HepG2 (cell line): ENCODE data around the gene NTN4. TPM values are rescaled to one million over a fixed set of nuclear protein-coding genes. Genes with fewer than 3 reads are reported as not detected.

Source experiments
- ATAC-seq: fragments of 200-7000 bp; cut with Tn5 transposase; 3 replicates; pipeline ENCODE4 v1.9.1; 2020; ENCODE audit warnings: mild to moderate bottlenecking, moderate library complexity
- BruUV-seq: library from RNA; stranded (reverse); fragments of 400-500 nt; replicated peaks from 2 replicates; lab custom pipeline; 2021; lab: Mats Ljungman, UMichigan
- CTCF ChIA-PET: fragments of 300-600 bp; formaldehyde crosslinking; extraction: SDS; loops from one replicate; lab custom pipeline; 2021; ENCODE audit warnings: low total read pairs, inconsistent platforms, low intra/inter-chr PET ratio; lab: Yijun Ruan, JAX
- POLR2A ChIA-PET: fragments of 350-600 bp; sonication (Branson Sonifier 250); formaldehyde crosslinking; loops from one replicate; lab custom pipeline; 2020; ENCODE audit warnings: antibody characterized with exemption, inconsistent platforms; lab: Yijun Ruan, JAX
- DNase-seq: peaks from one replicate; pipeline ENCODE4 v3.0.0-alpha.2; 2015; ENCODE audit warnings: low spot score
- FAIRE-seq: peaks from 3 replicates; lab custom pipeline; 2011; peaks lifted over from hg19 to GRCh38; lab: Jason Lieb, UNC
- H2AFZ ChIP-seq: one replicate; pipeline ENCODE4 v1.6.1; 2011; ENCODE audit warnings: low read length, inconsistent platforms
- H3K27ac ChIP-seq: fragments of 300-600 bp; 3 replicates; pipeline ENCODE4 v1.8.0; 2011; ENCODE audit warnings: mixed run types, mild to moderate bottlenecking, mixed read lengths, low read length, inconsistent platforms; ENCODE audit not compliant: insufficient read depth; ENCODE audit errors: extremely low read length
- H3K27me3 ChIP-seq, 2 experiments: fragments of 200-600 bp in 1 of 2; 2 replicates in 1 of 2; 3 replicates in 1 of 2; pipeline versions ENCODE4 v1.6.0 to v1.8.0; 2011; ENCODE audit warnings: low read length in 2 of 2, mild to moderate bottlenecking in 2 of 2, moderate library complexity in 2 of 2, inconsistent platforms in 1 of 2; ENCODE audit not compliant: insufficient read depth in 2 of 2, control insufficient read depth in 1 of 2
- H3K36me3 ChIP-seq, 2 experiments: fragments of 200-600 bp in 1 of 2; replicated peaks in 1 of 2; 2 replicates in 1 of 2; 3 replicates in 1 of 2; pipeline versions ENCODE4 v1.5.1 to v1.8.0; 2011; ENCODE audit warnings: low read length in 2 of 2, inconsistent platforms in 1 of 2; ENCODE audit not compliant: insufficient read depth in 2 of 2, control insufficient read depth in 1 of 2
- H3K4me1 ChIP-seq: 2 replicates; pipeline ENCODE4 v1.5.1; 2012; ENCODE audit warnings: low read length, inconsistent platforms; ENCODE audit not compliant: insufficient read depth
- H3K4me2 ChIP-seq: 2 replicates; pipeline ENCODE4 v1.6.0; 2011; ENCODE audit warnings: low read depth, low read length, inconsistent platforms
- H3K4me3 ChIP-seq, 3 experiments: fragments of 200-600 bp in 1 of 3; sonication (generic), shearing (Covaris generic) in 1 of 3; replicated peaks in 1 of 3; 2 replicates each; pipeline ENCODE4 v1.5.1; 2011 to 2016; ENCODE audit warnings: low read length in 3 of 3, inconsistent platforms in 2 of 3, low read depth in 2 of 3, mild to moderate bottlenecking in 2 of 3, control low read depth in 1 of 3, mixed read lengths in 1 of 3; ENCODE audit not compliant: insufficient read depth in 1 of 3
- H3K79me2 ChIP-seq: one replicate; pipeline ENCODE4 v1.6.1; 2011; ENCODE audit warnings: low read length, inconsistent platforms; ENCODE audit not compliant: insufficient read depth
- H3K9ac ChIP-seq: 2 replicates; pipeline ENCODE4 v1.6.0; 2011; ENCODE audit warnings: mild to moderate bottlenecking, low read depth, low read length, inconsistent platforms; ENCODE audit not compliant: insufficient read depth
- H3K9me3 ChIP-seq: 2 replicates; pipeline ENCODE4 v1.5.1; 2012; ENCODE audit warnings: mild to moderate bottlenecking, low read length
- H4K20me1 ChIP-seq: 2 replicates; pipeline ENCODE4 v1.6.0; 2011; ENCODE audit warnings: inconsistent platforms, mild to moderate bottlenecking, low read length, moderate library complexity; ENCODE audit not compliant: insufficient read depth
- CTCF ChIP-seq: sonication (generic); formaldehyde crosslinking; IDR thresholded peaks from 2 replicates; pipeline ENCODE4 v1.5.0; 2020; ENCODE audit warnings: mild to moderate bottlenecking, missing genetic modification reagents, moderate library complexity
- FUBP1 ChIP-seq: sonication (generic); formaldehyde crosslinking; IDR thresholded peaks from 2 replicates; pipeline ENCODE4 v1.5.1; 2020; ENCODE audit warnings: missing genetic modification reagents, mild to moderate bottlenecking, borderline replicate concordance
- GABPA ChIP-seq, 2 experiments: IDR thresholded peaks; 2 replicates each; pipeline ENCODE4 v1.6.1; 2011 to 2016; ENCODE audit warnings: low read depth in 2 of 2, low read length in 1 of 2, missing biosample characterization in 1 of 2, missing genetic modification characterization in 1 of 2
- GMEB2 ChIP-seq: IDR thresholded peaks from 2 replicates; pipeline ENCODE4 v1.6.1; 2016; ENCODE audit warnings: missing biosample characterization, missing genetic modification reagents, low read depth
- MAF1 ChIP-seq: sonication (generic); formaldehyde crosslinking; IDR thresholded peaks from 2 replicates; pipeline ENCODE4 v1.5.0; 2020; ENCODE audit warnings: missing genetic modification reagents, borderline replicate concordance
- MATR3 ChIP-seq: sonication (generic); formaldehyde crosslinking; IDR thresholded peaks from 2 replicates; pipeline ENCODE4 v1.4.0; 2020; ENCODE audit warnings: missing genetic modification reagents
- MTF2 ChIP-seq: sonication (generic); formaldehyde crosslinking; IDR thresholded peaks from 2 replicates; pipeline ENCODE4 v1.5.0; 2020; ENCODE audit warnings: missing genetic modification reagents, borderline replicate concordance
- MXI1 ChIP-seq: IDR thresholded peaks from 3 replicates; pipeline ENCODE4 v1.6.1; 2012; ENCODE audit warnings: low read depth, low read length, inconsistent platforms, borderline replicate concordance
- NFRKB ChIP-seq: fragments of 450-650 bp; IDR thresholded peaks from 2 replicates; pipeline ENCODE4 v1.6.1; 2017
- NRL ChIP-seq: sonication (generic); formaldehyde crosslinking; IDR thresholded peaks from 2 replicates; pipeline ENCODE4 v1.5.0; 2020; ENCODE audit warnings: missing genetic modification reagents, mild to moderate bottlenecking, moderate library complexity, borderline replicate concordance
- TBP ChIP-seq: sonication (generic); formaldehyde crosslinking; IDR thresholded peaks from 2 replicates; pipeline ENCODE4 v1.5.0; 2020; ENCODE audit warnings: missing genetic modification reagents
- ZFP91 ChIP-seq: sonication (generic); formaldehyde crosslinking; IDR thresholded peaks from 2 replicates; pipeline ENCODE4 v1.9.0; 2022; ENCODE audit warnings: missing genetic modification reagents, mild to moderate bottlenecking, borderline replicate concordance
- ZKSCAN1 ChIP-seq: fragments of 150-350 bp; IDR thresholded peaks from 2 replicates; pipeline ENCODE4 v1.6.1; 2014; ENCODE audit warnings: low read length
- ZNF160 ChIP-seq: sonication (generic); formaldehyde crosslinking; IDR thresholded peaks from 2 replicates; pipeline ENCODE4 v1.8.0; 2022; ENCODE audit warnings: mild to moderate bottlenecking, inconsistent platforms, missing genetic modification reagents
- ZNF24 ChIP-seq: fragments of 450-650 bp; IDR thresholded peaks from 2 replicates; pipeline ENCODE4 v1.6.1; 2017; ENCODE audit warnings: antibody characterized with exemption, mild to moderate bottlenecking
- ZNF770 ChIP-seq: sonication (generic); formaldehyde crosslinking; IDR thresholded peaks from 2 replicates; pipeline ENCODE4 v1.5.0; 2020; ENCODE audit warnings: mild to moderate bottlenecking, missing genetic modification reagents
- ZNF780A ChIP-seq: sonication (generic); formaldehyde crosslinking; IDR thresholded peaks from 2 replicates; pipeline ENCODE4 v1.8.0; 2022; ENCODE audit warnings: mild to moderate bottlenecking, missing genetic modification reagents, moderate library complexity
- WGBS: methylation state at CpG from one replicate; pipeline ENCODE4 v1.1.6; 2017; ENCODE audit warnings: low lambda C conversion rate; 5-methylcytosine and 5-hydroxymethylcytosine counted together
- in situ Hi-C: cut with HindIII; loops from 2 replicates; pipeline ENCODE4 v1.10.0; 2017; ENCODE audit warnings: low pct_unique_long_range_greater_than_20kb; ENCODE audit not compliant: extremely low pct_ligation_motif_present
- intact Hi-C: fragments of 100-400 bp; cut with micrococcal nuclease; formaldehyde crosslinking; loops from one replicate; pipeline ENCODE4 v1.10.0; 2022; ENCODE audit not compliant: unreplicated experiment
- polyA plus RNA-seq, 8 experiments: library from polyadenylated mRNA; depleted of rRNA in 3 of 8; stranded (reverse) in 7 of 8; unstranded in 1 of 8; fragments of >200 nt; fragmentation: Illumina TruSeq in 4 of 8; extraction: Trizol in 4 of 8; gene quantifications; 2 replicates each; pipeline versions ENCODE4 v1.2.1 to v1.2.3, GENCODE V29; 2011 to 2016; ENCODE audit warnings: low read depth in 4 of 8, missing spikeins in 1 of 8, mixed read lengths in 1 of 8; ENCODE audit not compliant: insufficient read depth in 1 of 8
- total RNA-seq, 5 experiments: library from RNA; depleted of rRNA; stranded (reverse); fragments of >200 nt; fragmentation: Illumina TruSeq; extraction: Trizol; gene quantifications; 2 replicates each; pipeline ENCODE4 v1.2.3, GENCODE V29; 2016; ENCODE audit warnings: low read depth in 1 of 5

The NTN4 gene
- total and polyA plus RNA-seq, 2 of the 13 experiments (the other 11 are each of a cell fraction or from before 2014, with no cell fraction given): 7.8 to 11.5 TPM

GRCh38 chr12:95658386-95658785 is 132.2 kb downstream of the NTN4 start:
- CTCF ChIA-PET: no interaction called here
- BruUV-seq: no TSS peak
- TF ChIP-seq ZFP91 (CRISPR knock-in tag) (no peak), TBP (CRISPR knock-in tag) (no peak), NRL (CRISPR knock-in tag) (no peak), NFRKB (no peak), ZNF770 (no peak), CTCF (CRISPR knock-in tag) (no peak), MTF2 (CRISPR knock-in tag) (no peak), ZNF24 (no peak), MATR3 (no peak), ZNF160 (CRISPR knock-in tag) (no peak), MXI1 (no peak), GMEB2 (CRISPR knock-in tag) (no peak), FUBP1 (no peak), ZKSCAN1 (no peak), ZNF780A (no peak), MAF1 (no peak), GABPA (IDR thresholded peaks at IDR 0.05; ENCODE audit: low read depth, low read length) (no peak), GABPA (CRISPR knock-in tag; IDR thresholded peaks at IDR 0.05; ENCODE audit: low read depth) (no peak)

More at GRCh38 chr12:95658386-95658785, 132.2 kb downstream of the NTN4 start:
- Histone ChIP-seq H3K4me1 (peaks cover 14% of the 10 kb centered on the region), H3K4me2 (no peak overlapping the region), H3K36me3 (no peaks in the 10 kb centered on the region), H4K20me1 (no peaks in the 10 kb centered on the region), H2AFZ (no peak overlapping the region), H3K79me2 (no peaks in the 10 kb centered on the region), H3K27ac (no peak overlapping the region), H3K9ac (no peak overlapping the region), H3K4me3 (no peak overlapping the region), H3K9me3 (no peaks in the 10 kb centered on the region), H3K27me3 (no peaks in the 10 kb centered on the region; a peak in 1 of 5 replicates)
- POLR2A ChIA-PET: no interaction called here
- DNase-seq (no peak), ATAC-seq (no peak), FAIRE-seq (no peak)
- in situ Hi-C loops (no loop called here), intact Hi-C loops (no loop called here)
- WGBS: 66% methylated on average over 6 of the region's 6 CpGs
